ENCODE data around the gene MYD88. TPM values are rescaled to one million over a fixed set of nuclear protein-coding genes. Genes with fewer than 3 reads are reported as not detected.
A peak's percentile ranks its signal among the peaks of the same experiment; 100 is the strongest.

The MYD88 gene
- total RNA-seq, 1 donor from 2014 or later: 24.2 TPM

DNA sequence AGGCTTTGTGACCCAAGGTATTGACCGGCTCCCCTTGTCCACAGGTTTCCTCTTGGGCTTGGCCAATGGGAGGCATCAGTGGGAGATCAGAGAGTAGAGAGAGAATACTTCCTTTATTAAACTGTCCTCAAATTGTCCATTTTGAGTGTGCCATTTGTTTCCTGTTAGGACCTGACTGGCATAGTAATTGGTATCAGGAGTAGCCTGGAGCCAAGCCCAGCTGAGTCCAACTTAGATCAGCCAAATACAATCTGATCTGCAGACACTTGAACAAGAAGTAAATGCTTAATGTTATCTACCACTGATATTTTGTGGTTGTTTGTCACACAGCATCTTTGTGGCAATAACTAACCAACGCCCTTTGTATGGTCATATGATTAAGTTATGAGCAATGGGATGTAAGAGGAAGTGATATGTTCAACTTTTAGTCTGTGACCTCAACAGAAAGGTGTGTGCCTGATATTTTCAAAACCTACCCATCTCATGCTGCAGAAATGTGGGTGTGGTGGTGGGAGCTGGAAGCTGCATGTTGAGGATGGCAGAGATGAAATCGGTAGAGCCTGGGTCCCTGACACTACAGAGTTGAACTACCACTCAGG, 13.3 kb downstream of the MYD88 start:
- H3K27ac Mint-ChIP-seq: peak overlapping the region; percentile 23

DNA sequence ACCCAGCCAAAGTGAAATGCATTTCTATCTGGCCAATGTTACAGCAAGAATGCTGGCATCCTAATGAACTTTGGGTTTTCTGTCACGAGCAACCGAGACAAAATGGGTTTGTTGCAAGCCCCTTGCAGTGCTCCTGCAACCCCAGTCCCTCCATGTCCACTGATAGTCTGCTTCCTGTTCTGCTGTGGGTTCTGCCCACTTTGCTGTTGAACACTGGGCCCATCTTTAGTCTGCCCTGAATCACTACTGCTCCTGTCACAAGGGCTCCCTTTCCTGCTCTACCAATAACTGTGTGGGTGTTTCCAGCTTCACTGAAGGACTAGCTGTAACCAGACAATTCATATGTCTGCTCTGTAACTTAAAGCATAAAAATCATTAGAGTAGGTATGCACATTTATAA, 14.1 kb downstream of the MYD88 start:
- H3K27ac Mint-ChIP-seq: peak overlapping the region; percentile 26
- no peaks in the 10 kb centered on the region for H3K36me3 Mint-ChIP-seq (ENCODE audit: insufficient read depth)

More for the DNA sequence above, 13.3 kb downstream of the MYD88 start:
- H3K4me3 Mint-ChIP-seq (ENCODE audit: low read depth): no peak overlapping the region
- peaks cover 6% of the 10 kb centered on the region for H3K9me3 Mint-ChIP-seq (ENCODE audit: low read depth)
- no peaks in the 10 kb centered on the region for H3K4me1 Mint-ChIP-seq (ENCODE audit: low read depth)
- no peaks in the 10 kb centered on the region for H3K27me3 Mint-ChIP-seq
- H3K36me3 Mint-ChIP-seq (ENCODE audit: insufficient read depth): no peaks in the 10 kb centered on the region
- TF ChIP-seq, protein P1, sequence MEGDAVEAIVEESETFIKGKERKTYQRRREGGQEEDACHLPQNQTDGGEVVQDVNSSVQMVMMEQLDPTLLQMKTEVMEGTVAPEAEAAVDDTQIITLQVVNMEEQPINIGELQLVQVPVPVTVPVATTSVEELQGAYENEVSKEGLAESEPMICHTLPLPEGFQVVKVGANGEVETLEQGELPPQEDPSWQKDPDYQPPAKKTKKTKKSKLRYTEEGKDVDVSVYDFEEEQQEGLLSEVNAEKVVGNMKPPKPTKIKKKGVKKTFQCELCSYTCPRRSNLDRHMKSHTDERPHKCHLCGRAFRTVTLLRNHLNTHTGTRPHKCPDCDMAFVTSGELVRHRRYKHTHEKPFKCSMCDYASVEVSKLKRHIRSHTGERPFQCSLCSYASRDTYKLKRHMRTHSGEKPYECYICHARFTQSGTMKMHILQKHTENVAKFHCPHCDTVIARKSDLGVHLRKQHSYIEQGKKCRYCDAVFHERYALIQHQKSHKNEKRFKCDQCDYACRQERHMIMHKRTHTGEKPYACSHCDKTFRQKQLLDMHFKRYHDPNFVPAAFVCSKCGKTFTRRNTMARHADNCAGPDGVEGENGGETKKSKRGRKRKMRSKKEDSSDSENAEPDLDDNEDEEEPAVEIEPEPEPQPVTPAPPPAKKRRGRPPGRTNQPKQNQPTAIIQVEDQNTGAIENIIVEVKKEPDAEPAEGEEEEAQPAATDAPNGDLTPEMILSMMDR (IDR thresholded peaks at IDR 0.05; ENCODE audit: unreplicated experiment): no peak
- DNase-seq (ENCODE audit: low spot score, unreplicated experiment): no peak

DNA sequence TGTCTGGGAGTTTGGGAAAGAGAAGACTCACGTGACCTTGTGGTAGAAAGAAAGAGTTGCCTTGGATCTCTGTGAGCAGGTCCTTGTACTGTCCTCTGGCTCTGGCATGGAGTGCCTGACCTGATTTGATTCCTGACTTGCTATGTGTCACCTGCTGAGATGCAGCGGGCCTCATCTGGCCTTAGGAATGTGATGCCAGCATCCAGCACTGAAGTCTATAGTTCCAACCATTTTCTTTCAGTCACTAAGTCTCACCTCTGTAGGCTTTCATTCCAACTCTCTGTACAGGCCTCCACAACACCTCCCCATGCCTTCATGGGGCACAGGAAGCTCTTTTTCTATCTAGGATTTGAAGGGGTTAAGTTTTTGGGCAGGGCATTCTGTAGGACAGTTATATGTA, 14.8 kb downstream of the MYD88 start:
- DNase-seq (ENCODE audit: low spot score, unreplicated experiment): no peak
- no peaks in the 10 kb centered on the region for H3K27me3 Mint-ChIP-seq
- TF ChIP-seq, protein P1 (IDR thresholded peaks at IDR 0.05; ENCODE audit: unreplicated experiment): no peak
- no peak overlapping the region for H3K27ac Mint-ChIP-seq
- no peaks in the 10 kb centered on the region for H3K36me3 Mint-ChIP-seq (ENCODE audit: insufficient read depth)
- H3K4me3 Mint-ChIP-seq (ENCODE audit: low read depth): no peak overlapping the region
- H3K9me3 Mint-ChIP-seq (ENCODE audit: low read depth): no peaks in the 10 kb centered on the region
- no peaks in the 10 kb centered on the region for H3K4me1 Mint-ChIP-seq (ENCODE audit: low read depth)

More for the DNA sequence above, 14.1 kb downstream of the MYD88 start:
- TF ChIP-seq, protein P1 (IDR thresholded peaks at IDR 0.05; ENCODE audit: unreplicated experiment): no peak
- H3K4me3 Mint-ChIP-seq (ENCODE audit: low read depth): no peak overlapping the region
- H3K9me3 Mint-ChIP-seq (ENCODE audit: low read depth): no peaks in the 10 kb centered on the region
- no peak for DNase-seq (ENCODE audit: low spot score, unreplicated experiment)
- no peaks in the 10 kb centered on the region for H3K4me1 Mint-ChIP-seq (ENCODE audit: low read depth)
- no peaks in the 10 kb centered on the region for H3K27me3 Mint-ChIP-seq

DNA sequence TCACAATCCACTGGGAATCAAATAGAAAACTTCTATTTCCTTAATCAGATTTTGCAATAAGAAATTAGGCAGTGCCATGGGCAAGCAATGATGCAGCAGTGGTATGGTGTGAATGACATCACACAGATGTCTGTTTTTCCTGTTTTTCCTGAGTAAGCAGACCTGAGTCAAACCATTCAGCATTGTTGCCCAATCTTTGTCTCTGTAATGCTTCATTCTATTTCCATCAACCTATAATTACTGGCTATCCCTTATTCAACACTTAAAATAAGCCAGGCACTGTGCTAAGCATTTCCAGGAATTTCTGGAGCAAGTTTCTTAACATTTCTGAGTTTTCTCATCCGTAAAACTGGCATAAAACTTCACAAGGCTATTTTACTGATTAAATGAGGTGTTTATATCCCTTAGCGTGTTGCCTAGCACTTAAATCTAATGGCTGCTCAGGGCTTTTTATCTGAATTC, 15.6 kb downstream of the MYD88 start:
- Mint-ChIP-seq H3K27me3 (no peaks in the 10 kb centered on the region), H3K4me1 (ENCODE audit: low read depth) (no peaks in the 10 kb centered on the region), H3K27ac (no peak overlapping the region)

DNA sequence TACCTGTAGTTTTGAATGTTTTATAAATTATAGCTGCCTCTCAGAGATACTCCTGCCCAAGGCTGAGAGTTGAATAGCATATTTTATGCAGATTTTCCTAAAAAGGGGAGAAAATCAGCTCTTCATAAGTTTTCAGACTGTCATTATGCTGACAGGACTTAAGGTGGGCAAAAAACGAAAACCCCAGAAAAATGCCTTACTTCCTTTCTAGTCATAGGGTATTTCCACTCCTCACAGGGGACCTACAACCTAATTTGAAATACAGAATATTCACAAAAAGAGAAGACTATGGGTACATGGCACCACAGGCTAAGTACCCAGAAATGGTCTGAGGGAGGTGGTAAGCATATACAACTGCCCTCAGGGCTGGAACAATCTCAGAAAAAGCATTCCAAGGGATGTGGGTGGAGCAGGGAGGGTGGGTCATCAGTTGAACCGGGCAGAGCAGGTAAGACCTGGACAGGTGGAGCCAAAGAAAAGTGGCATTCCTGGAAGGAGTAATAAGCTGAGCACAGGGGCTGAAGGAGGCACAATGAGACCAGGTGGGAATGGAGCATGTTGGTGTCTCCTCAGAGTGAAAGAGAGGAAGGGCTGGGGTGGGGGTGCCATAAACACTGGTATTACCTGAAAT, 16.3 kb downstream of the MYD88 start:
- H3K36me3 Mint-ChIP-seq (ENCODE audit: insufficient read depth): no peaks in the 10 kb centered on the region
- DNase-seq (ENCODE audit: low spot score, unreplicated experiment): no peak
- H3K9me3 Mint-ChIP-seq (ENCODE audit: low read depth): no peaks in the 10 kb centered on the region
- TF ChIP-seq, protein P1 (IDR thresholded peaks at IDR 0.05; ENCODE audit: unreplicated experiment): no peak
- H3K27me3 Mint-ChIP-seq: no peaks in the 10 kb centered on the region
- H3K4me3 Mint-ChIP-seq (ENCODE audit: low read depth): no peak overlapping the region
- H3K4me1 Mint-ChIP-seq (ENCODE audit: low read depth): no peaks in the 10 kb centered on the region
- no peak overlapping the region for H3K27ac Mint-ChIP-seq

More for the DNA sequence above, 15.6 kb downstream of the MYD88 start:
- H3K4me3 Mint-ChIP-seq (ENCODE audit: low read depth): no peak overlapping the region
- no peak for DNase-seq (ENCODE audit: low spot score, unreplicated experiment)
- TF ChIP-seq, protein P1 (IDR thresholded peaks at IDR 0.05; ENCODE audit: unreplicated experiment): no peak
- no peaks in the 10 kb centered on the region for H3K9me3 Mint-ChIP-seq (ENCODE audit: low read depth)
- H3K36me3 Mint-ChIP-seq (ENCODE audit: insufficient read depth): no peaks in the 10 kb centered on the region

Measured in progenitor cell of endocrine pancreas (in vitro differentiated cells).